ENCODE measurements around the gene SLC30A7.
"Not testable (repeated sequence)": the region's sequence is repeated elsewhere in the genome, so short reads cannot be mapped to it uniquely, and the experiment has no call there.

Gene SLC30A7, protein sequence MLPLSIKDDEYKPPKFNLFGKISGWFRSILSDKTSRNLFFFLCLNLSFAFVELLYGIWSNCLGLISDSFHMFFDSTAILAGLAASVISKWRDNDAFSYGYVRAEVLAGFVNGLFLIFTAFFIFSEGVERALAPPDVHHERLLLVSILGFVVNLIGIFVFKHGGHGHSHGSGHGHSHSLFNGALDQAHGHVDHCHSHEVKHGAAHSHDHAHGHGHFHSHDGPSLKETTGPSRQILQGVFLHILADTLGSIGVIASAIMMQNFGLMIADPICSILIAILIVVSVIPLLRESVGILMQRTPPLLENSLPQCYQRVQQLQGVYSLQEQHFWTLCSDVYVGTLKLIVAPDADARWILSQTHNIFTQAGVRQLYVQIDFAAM

GRCh38 chr1:100895540-100896480 is at the start of gene SLC30A7:
TSS of gene SLC30A7 (plus strand) at chr1:100896090. CDS start at chr1:100896263, 173 bp downstream.
- DNase-seq = peak; percentile 81 to 93

GRCh38 chr1:100847361-100848082 is 48.4 kb upstream of the SLC30A7 start:
- DNase-seq = no peak

GRCh38 chr1:100851726-100852125 is 44.2 kb upstream of the SLC30A7 start:
- no peak for DNase-seq

GRCh38 chr1:100852976-100853375 is 42.9 kb upstream of the SLC30A7 start:
- DNase-seq = no peak

DNA sequence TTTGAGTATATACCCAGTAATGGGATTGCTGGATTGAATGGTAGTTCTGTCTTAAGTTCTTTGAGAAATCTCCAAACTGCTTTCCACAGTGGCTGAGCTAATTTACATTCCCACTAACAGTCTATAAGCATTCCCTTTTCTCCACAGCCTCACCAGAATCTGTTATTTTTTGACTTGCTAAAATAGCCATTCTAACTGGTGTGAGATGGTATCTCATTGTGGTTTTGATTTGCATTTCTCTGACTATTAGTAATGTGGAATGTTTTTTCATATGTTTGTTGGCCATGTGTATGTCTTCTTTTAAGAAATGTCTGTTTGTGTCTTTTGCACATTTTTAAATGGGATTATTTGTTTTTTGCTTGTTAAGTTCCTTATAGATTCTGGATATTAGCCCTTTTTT is 40.8 kb upstream of the SLC30A7 start:
- not testable (repeated sequence) for DNase-seq

- DNase-seq = no peak
These were observed 35.4 kb upstream of the SLC30A7 start for GRCh38 chr1:100860397-100860991.

DNA sequence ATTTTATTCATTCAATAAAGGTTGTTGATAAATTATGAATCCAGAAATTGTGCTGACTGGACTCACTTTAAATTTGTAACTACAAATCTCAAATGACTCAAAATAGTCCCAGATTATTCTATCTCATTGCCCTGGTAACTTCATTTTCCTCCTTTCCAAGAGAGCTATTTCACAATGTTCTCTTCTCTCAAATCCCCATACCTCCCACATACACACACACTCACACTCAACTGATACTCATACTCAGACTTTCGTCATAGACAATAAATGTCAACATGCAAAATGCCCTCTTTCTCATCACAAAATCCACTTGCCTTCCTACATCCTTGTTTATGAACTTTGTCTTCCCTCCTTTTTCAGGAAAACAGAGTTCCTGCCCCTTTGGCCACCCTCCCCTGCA is 34.5 kb upstream of the SLC30A7 start:
- no peak for DNase-seq

GRCh38 chr1:100862591-100862990 is 33.3 kb upstream of the SLC30A7 start:
- no peak for DNase-seq

GRCh38 chr1:100866041-100866900 is 29.6 kb upstream of the SLC30A7 start:
- peak; percentile 20 to 39 for DNase-seq

DNA sequence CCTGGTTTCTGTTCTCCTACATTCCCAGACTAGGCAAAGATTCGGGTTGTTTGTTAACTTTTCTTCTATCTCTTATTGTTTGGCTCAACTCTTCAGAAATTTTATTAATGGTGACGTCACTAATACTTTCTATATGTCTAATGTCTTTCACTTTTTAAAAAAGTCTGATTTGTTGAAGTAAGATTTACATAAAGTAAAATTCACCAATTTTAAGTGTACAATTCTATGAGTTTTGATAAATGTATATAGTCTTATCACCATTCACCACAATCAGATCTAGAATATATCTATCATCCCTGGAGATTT is 29.0 kb upstream of the SLC30A7 start:
- DNase-seq = no peak

GRCh38 chr1:100868364-100868995 is 27.4 kb upstream of the SLC30A7 start:
- DNase-seq = peak; percentile 9 to 56

GRCh38 chr1:100869996-100870395 is 25.9 kb upstream of the SLC30A7 start:
- no peak for DNase-seq

GRCh38 chr1:100874433-100874832 is 21.5 kb upstream of the SLC30A7 start:
- DNase-seq = no peak

GRCh38 chr1:100875228-100875627 is 20.7 kb upstream of the SLC30A7 start:
- no peak for DNase-seq

DNA sequence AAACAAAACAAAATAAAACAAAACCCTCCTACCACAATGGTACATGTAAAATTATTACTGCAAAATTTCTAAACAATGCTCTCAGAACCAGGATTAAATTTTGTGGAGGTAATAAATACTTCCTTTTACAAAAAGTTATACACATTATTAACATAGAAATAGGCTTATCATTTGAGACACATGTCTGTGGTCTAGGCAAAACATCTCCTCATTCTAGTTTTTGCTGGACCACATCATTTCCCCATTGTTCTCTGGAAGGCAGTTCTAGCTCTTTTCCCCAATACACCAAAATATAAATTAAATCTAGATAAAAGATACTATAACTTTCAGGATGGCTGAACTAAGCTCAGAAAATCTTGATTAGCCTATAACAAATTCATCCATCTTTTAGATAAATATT is 19.6 kb upstream of the SLC30A7 start:
- no peak for DNase-seq

- no peak for DNase-seq
These were observed 16.5 kb upstream of the SLC30A7 start for GRCh38 chr1:100879422-100879821.

- no peak for DNase-seq
These were observed 14.2 kb upstream of the SLC30A7 start for GRCh38 chr1:100881687-100882086.

- DNase-seq = no peak
These were observed 13.2 kb upstream of the SLC30A7 start for GRCh38 chr1:100882698-100883097.

DNA sequence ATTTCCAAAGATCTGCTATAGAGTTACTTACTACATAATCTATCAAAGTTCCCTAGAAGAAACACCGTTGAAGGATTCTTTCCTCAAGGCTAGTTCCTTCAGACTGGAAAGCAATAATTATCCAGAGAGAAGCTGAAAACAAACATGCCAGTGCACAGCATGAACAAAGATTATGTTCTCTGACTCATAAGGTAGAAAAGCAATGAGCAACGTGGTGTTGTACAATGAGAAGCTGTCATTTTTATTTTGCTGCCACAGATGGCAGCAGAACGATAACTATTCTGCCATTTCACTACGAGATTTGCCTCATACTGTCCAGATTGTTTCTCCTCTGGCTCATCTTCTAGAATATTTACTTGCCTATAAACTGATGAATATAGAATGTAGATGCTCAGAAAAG is 11.9 kb upstream of the SLC30A7 start:
- DNase-seq = peak in 1 of 2 experiments; percentile 32

GRCh38 chr1:100889007-100889406 is 6.9 kb upstream of the SLC30A7 start:
- DNase-seq = not testable (repeated sequence)

DNA sequence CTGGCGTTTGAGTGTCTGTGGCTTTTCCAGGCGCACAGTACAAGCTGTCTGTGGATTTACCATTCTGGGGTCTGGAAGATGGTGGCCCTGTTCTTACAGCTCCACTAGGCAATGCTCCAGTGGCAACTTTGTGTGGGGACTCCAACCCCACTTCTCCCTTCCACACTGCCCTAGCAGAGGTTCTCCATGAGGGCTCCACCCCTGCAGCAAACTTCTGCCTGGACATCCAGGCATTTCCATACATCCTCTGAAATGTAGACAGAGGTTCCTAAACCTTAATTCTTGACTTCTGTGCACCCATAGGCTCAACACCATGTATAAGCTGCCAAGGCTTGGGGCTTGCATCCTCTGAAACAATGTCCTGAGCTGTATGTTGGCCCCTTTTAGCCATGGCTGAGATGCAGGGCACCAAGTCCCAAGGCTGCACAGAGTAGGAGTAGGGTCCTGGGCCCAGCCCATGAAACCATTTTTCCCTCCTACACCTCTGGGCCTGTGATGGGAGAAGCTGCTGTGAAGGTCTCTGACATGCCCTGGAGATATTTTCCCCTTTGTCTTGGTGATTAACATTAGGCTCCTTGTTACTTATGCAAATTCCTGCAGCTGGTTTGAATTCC is 5.9 kb upstream of the SLC30A7 start:
- DNase-seq = not testable (repeated sequence)
